ENCODE measurements around the gene ADRB2. TPM values are rescaled to one million over a fixed set of nuclear protein-coding genes. Genes with fewer than 3 reads are reported as not detected.
A peak's percentile ranks its signal among the peaks of the same experiment; 100 is the strongest.

ADRB2 gene
- 0.25 and 0.44 TPM in 2 replicates for total RNA-seq (2012; rRNA removed)

- Histone ChIP-seq H3K4me1 (ENCODE audit: control insufficient read depth, insufficient read depth, low read length) (peaks cover 40% of the 10 kb centered on the region), H3K9me3 (replicated peaks; ENCODE audit: low read length) (no peaks in the 10 kb centered on the region), H3K36me3 (ENCODE audit: insufficient read depth, low read length) (no peaks in the 10 kb centered on the region), H3K4me2 (ENCODE audit: low read length) (peak within 1 kb of the TSS; percentile 100), H3K4me3 (ENCODE audit: low read length) (peak within 1 kb of the TSS; percentile 90), H3K27me3 (ENCODE audit: control insufficient read depth, insufficient read depth, low read length) (no peaks in the 10 kb centered on the region), H3K9ac (ENCODE audit: low read depth, low read length) (peak within 1 kb of the TSS; percentile 88)
Measured at GRCh38 chr5:148826053-148826738, at the start of gene ADRB2. TSS of gene ADRB2 (plus strand) at chr5:148826611. CDS start at chr5:148826832, 221 bp downstream.

GRCh38 chr5:148776780-148777179 lies 49.6 kb upstream of the ADRB2 start:
- H3K9ac ChIP-seq (ENCODE audit: low read depth, low read length) = no peak overlapping the region
- H3K4me2 ChIP-seq (ENCODE audit: low read length) = no peak overlapping the region
- no peaks in the 10 kb centered on the region for H3K27me3 ChIP-seq (ENCODE audit: control insufficient read depth, insufficient read depth, low read length)
- H3K4me1 ChIP-seq (ENCODE audit: control insufficient read depth, insufficient read depth, low read length) = peaks cover 15% of the 10 kb centered on the region
- H3K36me3 ChIP-seq (ENCODE audit: insufficient read depth, low read length) = no peaks in the 10 kb centered on the region
- no peak overlapping the region for H3K4me3 ChIP-seq (ENCODE audit: low read length)
- no peaks in the 10 kb centered on the region for H3K9me3 ChIP-seq (replicated peaks; ENCODE audit: low read length)

GRCh38 chr5:148778882-148779281 lies 47.5 kb upstream of the ADRB2 start:
- H3K4me3 ChIP-seq (ENCODE audit: low read length) = no peak overlapping the region
- no peaks in the 10 kb centered on the region for H3K27me3 ChIP-seq (ENCODE audit: control insufficient read depth, insufficient read depth, low read length)
- no peaks in the 10 kb centered on the region for H3K9me3 ChIP-seq (replicated peaks; ENCODE audit: low read length)

GRCh38 chr5:148780711-148781110 lies 45.7 kb upstream of the ADRB2 start:
- H3K9me3 ChIP-seq (replicated peaks; ENCODE audit: low read length) = no peaks in the 10 kb centered on the region
- no peak overlapping the region for H3K4me2 ChIP-seq (ENCODE audit: low read length)
- H3K4me3 ChIP-seq (ENCODE audit: low read length) = no peak overlapping the region
- H3K9ac ChIP-seq (ENCODE audit: low read depth, low read length) = no peak overlapping the region
- H3K4me1 ChIP-seq (ENCODE audit: control insufficient read depth, insufficient read depth, low read length) = peaks cover 15% of the 10 kb centered on the region
- H3K27me3 ChIP-seq (ENCODE audit: control insufficient read depth, insufficient read depth, low read length) = no peaks in the 10 kb centered on the region
- no peaks in the 10 kb centered on the region for H3K36me3 ChIP-seq (ENCODE audit: insufficient read depth, low read length)

More at GRCh38 chr5:148778882-148779281, 47.5 kb upstream of the ADRB2 start:
- Histone ChIP-seq H3K4me1 (ENCODE audit: control insufficient read depth, insufficient read depth, low read length) (peaks cover 15% of the 10 kb centered on the region), H3K9ac (ENCODE audit: low read depth, low read length) (no peak overlapping the region), H3K36me3 (ENCODE audit: insufficient read depth, low read length) (no peaks in the 10 kb centered on the region), H3K4me2 (ENCODE audit: low read length) (no peak overlapping the region)

- peaks cover 14% of the 10 kb centered on the region for H3K4me1 ChIP-seq (ENCODE audit: control insufficient read depth, insufficient read depth, low read length)
- no peak overlapping the region for H3K4me3 ChIP-seq (ENCODE audit: low read length)
- no peak overlapping the region for H3K4me2 ChIP-seq (ENCODE audit: low read length)
- H3K9me3 ChIP-seq (replicated peaks; ENCODE audit: low read length) = no peaks in the 10 kb centered on the region
- H3K27me3 ChIP-seq (ENCODE audit: control insufficient read depth, insufficient read depth, low read length) = no peaks in the 10 kb centered on the region
- no peak overlapping the region for H3K9ac ChIP-seq (ENCODE audit: low read depth, low read length)
- no peaks in the 10 kb centered on the region for H3K36me3 ChIP-seq (ENCODE audit: insufficient read depth, low read length)
Measured at GRCh38 chr5:148781766-148782165, 44.6 kb upstream of the ADRB2 start.

- H3K9ac ChIP-seq (ENCODE audit: low read depth, low read length) = no peak overlapping the region
- H3K4me1 ChIP-seq (ENCODE audit: control insufficient read depth, insufficient read depth, low read length) = peaks cover 19% of the 10 kb centered on the region
Measured at GRCh38 chr5:148785223-148785622, 41.2 kb upstream of the ADRB2 start.

GRCh38 chr5:148786456-148786855 lies 40.0 kb upstream of the ADRB2 start:
- Histone ChIP-seq H3K4me3 (ENCODE audit: low read length) (no peak overlapping the region), H3K27me3 (ENCODE audit: control insufficient read depth, insufficient read depth, low read length) (no peaks in the 10 kb centered on the region), H3K9ac (ENCODE audit: low read depth, low read length) (no peak overlapping the region), H3K36me3 (ENCODE audit: insufficient read depth, low read length) (no peaks in the 10 kb centered on the region), H3K4me1 (ENCODE audit: control insufficient read depth, insufficient read depth, low read length) (peaks cover 32% of the 10 kb centered on the region), H3K9me3 (replicated peaks; ENCODE audit: low read length) (no peaks in the 10 kb centered on the region), H3K4me2 (ENCODE audit: low read length) (no peak overlapping the region)

More at GRCh38 chr5:148785223-148785622, 41.2 kb upstream of the ADRB2 start:
- H3K4me3 ChIP-seq (ENCODE audit: low read length) = no peak overlapping the region
- no peaks in the 10 kb centered on the region for H3K27me3 ChIP-seq (ENCODE audit: control insufficient read depth, insufficient read depth, low read length)
- no peak overlapping the region for H3K4me2 ChIP-seq (ENCODE audit: low read length)
- no peaks in the 10 kb centered on the region for H3K36me3 ChIP-seq (ENCODE audit: insufficient read depth, low read length)
- no peaks in the 10 kb centered on the region for H3K9me3 ChIP-seq (replicated peaks; ENCODE audit: low read length)

- no peaks in the 10 kb centered on the region for H3K27me3 ChIP-seq (ENCODE audit: control insufficient read depth, insufficient read depth, low read length)
- no peaks in the 10 kb centered on the region for H3K9me3 ChIP-seq (replicated peaks; ENCODE audit: low read length)
- H3K4me1 ChIP-seq (ENCODE audit: control insufficient read depth, insufficient read depth, low read length) = peaks cover 51% of the 10 kb centered on the region
- H3K9ac ChIP-seq (ENCODE audit: low read depth, low read length) = no peak overlapping the region
- no peaks in the 10 kb centered on the region for H3K36me3 ChIP-seq (ENCODE audit: insufficient read depth, low read length)
- H3K4me2 ChIP-seq (ENCODE audit: low read length) = no peak overlapping the region
- H3K4me3 ChIP-seq (ENCODE audit: low read length) = no peak overlapping the region
Measured at GRCh38 chr5:148788636-148789035, 37.8 kb upstream of the ADRB2 start.

- Histone ChIP-seq H3K4me3 (ENCODE audit: low read length) (peak overlapping the region; percentile 16), H3K4me2 (ENCODE audit: low read length) (peak overlapping the region; percentile 39), H3K36me3 (ENCODE audit: insufficient read depth, low read length) (no peaks in the 10 kb centered on the region), H3K4me1 (ENCODE audit: control insufficient read depth, insufficient read depth, low read length) (peaks cover 59% of the 10 kb centered on the region), H3K27me3 (ENCODE audit: control insufficient read depth, insufficient read depth, low read length) (no peaks in the 10 kb centered on the region), H3K9ac (ENCODE audit: low read depth, low read length) (no peak overlapping the region), H3K9me3 (replicated peaks; ENCODE audit: low read length) (no peaks in the 10 kb centered on the region)
Measured at GRCh38 chr5:148790545-148791333, 35.7 kb upstream of the ADRB2 start.

GRCh38 chr5:148791334-148791667 lies 35.1 kb upstream of the ADRB2 start:
- H3K4me3 ChIP-seq (ENCODE audit: low read length) = peak overlapping the region; percentile 16

GRCh38 chr5:148791696-148792095 lies 34.7 kb upstream of the ADRB2 start:
- H3K27me3 ChIP-seq (ENCODE audit: control insufficient read depth, insufficient read depth, low read length) = no peaks in the 10 kb centered on the region

More at GRCh38 chr5:148791334-148791667, 35.1 kb upstream of the ADRB2 start:
- peaks cover 58% of the 10 kb centered on the region for H3K4me1 ChIP-seq (ENCODE audit: control insufficient read depth, insufficient read depth, low read length)
- H3K36me3 ChIP-seq (ENCODE audit: insufficient read depth, low read length) = no peaks in the 10 kb centered on the region
- H3K4me2 ChIP-seq (ENCODE audit: low read length) = no peak overlapping the region
- no peaks in the 10 kb centered on the region for H3K27me3 ChIP-seq (ENCODE audit: control insufficient read depth, insufficient read depth, low read length)
- no peak overlapping the region for H3K9ac ChIP-seq (ENCODE audit: low read depth, low read length)
- no peaks in the 10 kb centered on the region for H3K9me3 ChIP-seq (replicated peaks; ENCODE audit: low read length)

More at GRCh38 chr5:148791696-148792095, 34.7 kb upstream of the ADRB2 start:
- Histone ChIP-seq H3K9me3 (replicated peaks; ENCODE audit: low read length) (no peaks in the 10 kb centered on the region), H3K4me1 (ENCODE audit: control insufficient read depth, insufficient read depth, low read length) (peaks cover 54% of the 10 kb centered on the region), H3K36me3 (ENCODE audit: insufficient read depth, low read length) (no peaks in the 10 kb centered on the region), H3K4me2 (ENCODE audit: low read length) (no peak overlapping the region), H3K9ac (ENCODE audit: low read depth, low read length) (no peak overlapping the region), H3K4me3 (ENCODE audit: low read length) (no peak overlapping the region)

Data from skeletal muscle satellite cell (primary cell).